Activated B cell treated with CpG ODN at 0.5 μM for 24 hours (primary cell): ENCODE data around the gene MSI1. TPM values are rescaled to one million over a fixed set of nuclear protein-coding genes. Genes with fewer than 3 reads are reported as not detected.

ENCODE experiments used
- ATAC-seq: fragments of 200-7000 bp; cut with Tn5 transposase; one replicate; pipeline ENCODE4 v1.10.0; 2021; ENCODE audit warnings: low read depth, mild to moderate bottlenecking, moderate library complexity
- CTCF ChIA-PET: fragments of 350-600 bp; sonication (Branson Sonifier 250); formaldehyde crosslinking; loops from one replicate; lab custom pipeline; 2021; ENCODE audit warnings: antibody characterized with exemption; lab: Charles Lee
- POLR2A ChIA-PET: fragments of 350-600 bp; sonication (Branson Sonifier 250); formaldehyde crosslinking; loops from one replicate; lab custom pipeline; 2021; ENCODE audit warnings: antibody characterized with exemption; lab: Charles Lee
- DNase-seq: peaks from one replicate; pipeline ENCODE4 v3.0.0; 2022
- H3K27ac Mint-ChIP-seq: one replicate; pipeline ENCODE4 v1.8.0; 2020; ENCODE audit warnings: mixed read lengths
- H3K27me3 Mint-ChIP-seq: one replicate; pipeline ENCODE4 v1.8.0; 2021; ENCODE audit warnings: mixed read lengths
- H3K36me3 Mint-ChIP-seq: one replicate; pipeline ENCODE4 v1.8.0; 2021; ENCODE audit warnings: low read depth, mixed read lengths
- H3K4me1 Mint-ChIP-seq: one replicate; pipeline ENCODE4 v1.8.0; 2021; ENCODE audit warnings: mixed read lengths
- H3K4me3 Mint-ChIP-seq: one replicate; pipeline ENCODE4 v1.8.0; 2020; ENCODE audit warnings: mild to moderate bottlenecking, mixed read lengths
- H3K9me3 Mint-ChIP-seq: one replicate; pipeline ENCODE4 v1.8.0; 2020; ENCODE audit warnings: mixed read lengths
- CTCF ChIP-seq: fragments of 200-600 bp; IDR thresholded peaks from one replicate; pipeline ENCODE4 v1.8.0; 2022; ENCODE audit warnings: antibody characterized with exemption, mild to moderate bottlenecking
- intact Hi-C: fragments of 100-400 bp; cut with micrococcal nuclease; formaldehyde crosslinking; loops from one replicate; pipeline ENCODE4 v1.15.1; 2024
- total RNA-seq: library from RNA; stranded (reverse); gene quantifications from 2 replicates; pipeline ENCODE4 v1.2.3, GENCODE V29; 2022

MSI1 gene
- total RNA-seq, 1 donor from 2014 or later, result not detected

GRCh38 chr12:120403869-120404268, 34.9 kb upstream of the MSI1 start:
- Mint-ChIP-seq H3K4me1 (no peaks in the 10 kb centered on the region), H3K27ac (no peak overlapping the region), H3K27me3 (peaks cover 23% of the 10 kb centered on the region), H3K36me3 (no peaks in the 10 kb centered on the region), H3K4me3 (no peak overlapping the region), H3K9me3 (no peaks in the 10 kb centered on the region)
- ATAC-seq, result no peak
- intact Hi-C loops, result no loop called here
- no peak for TF ChIP-seq CTCF
- ChIA-PET CTCF (no interaction called here), POLR2A (interaction anchor here (0.6 kb wide), 1 partner anchor 20 kb away, joined by 13 read pairs; no protein-coding TSS in a partner anchor)
- no peak for DNase-seq

- H3K9me3 Mint-ChIP-seq, result no peaks in the 10 kb centered on the region
- no peaks in the 10 kb centered on the region for H3K36me3 Mint-ChIP-seq
- intact Hi-C loops, result no loop called here
- H3K4me1 Mint-ChIP-seq, result no peaks in the 10 kb centered on the region
- no peak overlapping the region for H3K4me3 Mint-ChIP-seq
- DNase-seq (no peak), ATAC-seq (no peak)
- TF ChIP-seq CTCF, result no peak
- POLR2A ChIA-PET, result no interaction called here
- CTCF ChIA-PET, result no interaction called here
- H3K27me3 Mint-ChIP-seq, result peaks cover 27% of the 10 kb centered on the region
- no peak overlapping the region for H3K27ac Mint-ChIP-seq
Observed at GRCh38 chr12:120402217-120402616, 33.3 kb upstream of the MSI1 start.

- intact Hi-C loops, result no loop called here
- ATAC-seq, result no peak
- Mint-ChIP-seq H3K27me3 (peaks cover 42% of the 10 kb centered on the region), H3K27ac (no peak overlapping the region), H3K4me3 (no peak overlapping the region), H3K4me1 (no peaks in the 10 kb centered on the region), H3K9me3 (no peaks in the 10 kb centered on the region), H3K36me3 (no peaks in the 10 kb centered on the region)
- no peak for DNase-seq
- ChIA-PET CTCF (no interaction called here), POLR2A (no interaction called here)
- TF ChIP-seq CTCF, result no peak
Observed at GRCh38 chr12:120399531-120399930, 30.6 kb upstream of the MSI1 start.

DNA sequence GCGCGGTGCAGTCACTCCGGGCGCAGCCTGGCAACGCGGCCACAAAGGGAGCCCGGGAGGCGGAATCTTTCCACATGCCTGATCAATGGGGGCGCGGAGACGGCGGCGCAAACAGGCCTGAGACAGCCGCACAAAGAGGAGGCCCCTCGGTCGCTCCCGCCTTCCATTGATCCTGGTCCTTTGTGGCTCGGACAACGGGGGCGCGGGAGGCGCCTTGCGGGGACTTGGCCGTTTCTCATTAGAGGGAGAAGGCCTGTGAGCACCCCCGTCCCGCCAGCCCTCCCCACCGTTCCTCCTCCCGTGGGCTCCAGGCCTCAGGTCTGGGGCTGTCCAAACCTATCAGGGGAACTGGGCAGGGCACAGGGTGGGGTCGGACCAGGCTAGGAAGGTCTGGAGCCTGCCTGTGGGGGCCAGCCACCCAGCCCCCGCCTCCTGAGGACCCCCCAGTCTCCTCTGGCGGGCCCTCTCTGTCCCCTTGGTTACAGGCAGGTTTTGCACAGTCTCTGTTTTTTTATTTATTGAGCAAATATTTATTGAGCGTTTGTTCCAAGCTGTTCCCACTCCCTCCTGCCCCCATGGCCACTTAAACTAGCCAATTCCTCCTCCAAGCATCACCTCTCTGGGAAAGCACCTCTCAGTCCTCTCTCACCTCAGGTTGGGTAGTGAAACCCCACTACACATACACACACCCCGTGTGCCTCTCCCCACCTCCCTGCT, 29.0 kb upstream of the MSI1 start:
- ChIA-PET CTCF (interaction anchor here (0.8 kb wide), 1 partner anchor 58 kb away, joined by 3 read pairs; no protein-coding TSS in a partner anchor), POLR2A (no interaction called here)
- ATAC-seq, result no peak
- TF ChIP-seq CTCF, result no peak
- Mint-ChIP-seq H3K9me3 (no peaks in the 10 kb centered on the region), H3K36me3 (no peaks in the 10 kb centered on the region), H3K4me3 (no peak overlapping the region), H3K4me1 (no peaks in the 10 kb centered on the region), H3K27me3 (peaks cover 42% of the 10 kb centered on the region), H3K27ac (no peak overlapping the region)
- intact Hi-C loops, result no loop called here
- DNase-seq, result no peak

DNA sequence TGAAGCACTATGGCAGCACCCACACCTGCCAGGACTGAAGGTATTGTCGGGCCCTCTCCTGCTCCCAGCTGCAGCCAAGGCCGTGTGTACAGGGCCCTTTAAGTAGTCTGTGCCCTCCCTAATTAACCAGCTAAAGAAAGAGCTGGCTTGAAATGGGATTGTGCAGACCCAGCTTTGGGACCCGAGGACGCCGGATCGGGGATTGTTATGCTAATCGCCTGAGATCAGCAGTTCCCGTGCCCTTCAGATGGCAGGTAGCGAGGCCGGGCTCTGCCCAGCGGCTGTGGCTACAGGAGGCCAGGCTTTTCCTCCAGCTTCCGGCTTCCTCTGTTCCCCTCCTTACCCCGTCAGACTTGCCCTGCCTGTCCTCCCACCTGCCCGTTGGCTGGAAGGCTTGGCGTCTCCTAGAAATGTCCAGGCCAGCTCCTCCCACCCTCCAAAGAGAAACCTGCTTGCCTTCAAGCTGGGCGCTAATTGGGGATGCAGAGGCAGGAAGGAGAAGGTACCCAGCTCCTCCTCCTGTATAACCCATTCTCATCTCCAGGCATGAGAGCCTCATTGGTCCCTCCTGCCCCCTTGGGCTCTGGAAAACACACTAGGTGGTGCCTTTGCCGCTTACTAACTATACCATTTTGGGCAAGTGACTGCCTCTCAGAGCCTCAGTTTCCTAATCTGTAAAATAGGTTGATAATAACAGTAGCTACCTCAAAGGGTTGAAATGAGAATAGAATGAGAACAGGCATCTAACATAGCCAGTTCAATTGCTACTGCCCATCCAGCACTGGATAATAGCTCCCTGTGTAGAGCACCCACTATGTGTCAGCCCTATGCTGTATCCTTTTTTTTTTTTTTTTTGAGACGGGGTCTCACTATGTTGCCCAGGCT, 25.8 kb upstream of the MSI1 start:
- DNase-seq (no peak), ATAC-seq (no peak)
- H3K9me3 Mint-ChIP-seq, result no peaks in the 10 kb centered on the region
- ChIA-PET POLR2A (no interaction called here), CTCF (interaction anchor here (0.6 kb wide), 1 partner anchor 297 kb away, joined by 4 read pairs; no protein-coding TSS in a partner anchor)
- peaks cover 35% of the 10 kb centered on the region for H3K27me3 Mint-ChIP-seq
- intact Hi-C loops, result no loop called here
- H3K4me1 Mint-ChIP-seq, result no peaks in the 10 kb centered on the region
- H3K36me3 Mint-ChIP-seq, result no peaks in the 10 kb centered on the region
- H3K27ac Mint-ChIP-seq, result no peak overlapping the region
- no peak for TF ChIP-seq CTCF
- no peak overlapping the region for H3K4me3 Mint-ChIP-seq
